Left colon (tissue), 2 donors: ENCODE data around the gene GTF2IRD1. TPM values are rescaled to one million over a fixed set of nuclear protein-coding genes. Genes with fewer than 3 reads are reported as not detected.
A peak's percentile ranks its signal among the peaks of the same experiment; 100 is the strongest.
"Not testable (repeated sequence)": the region's sequence is repeated elsewhere in the genome, so short reads cannot be mapped to it uniquely, and the experiment has no call there.

Experiments
- ATAC-seq: fragments of 200-7000 bp; cut with Tn5 transposase; one replicate; pipeline ENCODE4 v1.9.1; 2020; ENCODE audit warnings: mild to moderate bottlenecking, moderate library complexity
- DNase-seq, 2 donors: peaks; one replicate each; pipeline ENCODE4 v3.0.0-alpha.2; 2020
- intact Hi-C, 2 donors: fragments of 100-400 bp; cut with DNase I in 1 of 2; cut with micrococcal nuclease in 1 of 2; formaldehyde crosslinking; loops; one replicate each; pipeline versions ENCODE4 v1.11.2 to v1.14.0; 2022; cut with DNase I, micrococcal nuclease
- total RNA-seq, 2 donors: library from RNA; stranded (reverse); fragmentation: NEBNext Ultra II Directional; extraction: Animal tissue kit (Norgen Biotek cat#: 25700); gene quantifications; one replicate each; pipeline ENCODE4 v1.2.1, GENCODE V29; 2021
- donor health status: DM: no; HTN: no; CAD: no.
- donor health status: DM: yes; HTN: yes; CAD: no.

GTF2IRD1 gene
- total RNA-seq, 2 donors from 2014 or later: 14.6 to 14.8 TPM

DNA sequence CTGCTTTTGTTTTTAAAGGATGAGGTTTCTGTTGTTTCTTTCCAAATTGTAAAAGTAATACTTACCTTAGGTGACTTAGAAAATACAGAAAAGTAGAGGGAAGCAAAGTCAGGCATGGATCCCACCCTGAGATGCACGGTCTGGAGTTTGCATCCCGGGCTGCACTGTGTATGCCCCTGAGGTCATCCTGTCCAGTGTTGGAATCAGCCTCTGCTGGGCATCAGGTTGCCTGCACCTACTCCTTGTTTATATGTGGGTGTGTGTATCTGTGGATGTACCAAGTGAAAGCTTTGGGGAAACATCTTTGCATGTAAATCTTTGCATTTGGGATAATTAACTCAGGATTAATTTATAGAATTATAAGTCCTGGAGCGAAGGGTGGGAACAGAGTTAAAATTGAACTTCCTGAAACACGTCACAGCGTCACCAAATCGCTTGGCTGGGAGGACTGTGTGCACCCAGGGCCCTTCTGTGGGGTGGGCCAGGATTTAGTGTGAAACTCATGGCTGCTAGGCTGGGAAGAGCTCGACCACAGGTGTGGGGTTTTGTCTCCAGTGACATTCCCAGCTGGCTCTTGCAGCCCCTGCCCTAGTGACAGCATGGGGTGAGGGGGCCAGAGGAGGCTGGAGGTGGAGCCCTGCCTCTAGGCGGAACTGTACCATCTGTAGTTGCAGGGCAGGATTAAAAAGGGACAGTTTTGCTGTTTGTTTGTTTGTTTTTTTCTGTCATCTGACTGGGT, 27.9 kb downstream of the GTF2IRD1 start:
- intact Hi-C loops: no loop called here
- ATAC-seq: no peak
- no peak for DNase-seq

DNA sequence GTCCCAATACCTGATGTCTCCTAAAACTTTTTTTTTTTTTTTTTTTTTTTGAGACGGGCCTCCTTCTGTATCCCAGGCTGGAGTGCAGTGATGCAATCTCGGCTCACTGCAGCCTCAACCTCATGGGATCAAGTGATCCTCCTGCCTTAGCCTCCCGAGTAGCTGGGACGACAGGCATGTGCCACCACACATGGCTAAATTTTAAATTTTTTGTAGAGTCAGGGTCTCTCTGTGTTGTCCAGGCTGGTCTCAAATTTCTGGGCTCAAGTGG, 28.4 kb downstream of the GTF2IRD1 start:
- no peak for ATAC-seq
- intact Hi-C loops: no loop called here
- no peak for DNase-seq

DNA sequence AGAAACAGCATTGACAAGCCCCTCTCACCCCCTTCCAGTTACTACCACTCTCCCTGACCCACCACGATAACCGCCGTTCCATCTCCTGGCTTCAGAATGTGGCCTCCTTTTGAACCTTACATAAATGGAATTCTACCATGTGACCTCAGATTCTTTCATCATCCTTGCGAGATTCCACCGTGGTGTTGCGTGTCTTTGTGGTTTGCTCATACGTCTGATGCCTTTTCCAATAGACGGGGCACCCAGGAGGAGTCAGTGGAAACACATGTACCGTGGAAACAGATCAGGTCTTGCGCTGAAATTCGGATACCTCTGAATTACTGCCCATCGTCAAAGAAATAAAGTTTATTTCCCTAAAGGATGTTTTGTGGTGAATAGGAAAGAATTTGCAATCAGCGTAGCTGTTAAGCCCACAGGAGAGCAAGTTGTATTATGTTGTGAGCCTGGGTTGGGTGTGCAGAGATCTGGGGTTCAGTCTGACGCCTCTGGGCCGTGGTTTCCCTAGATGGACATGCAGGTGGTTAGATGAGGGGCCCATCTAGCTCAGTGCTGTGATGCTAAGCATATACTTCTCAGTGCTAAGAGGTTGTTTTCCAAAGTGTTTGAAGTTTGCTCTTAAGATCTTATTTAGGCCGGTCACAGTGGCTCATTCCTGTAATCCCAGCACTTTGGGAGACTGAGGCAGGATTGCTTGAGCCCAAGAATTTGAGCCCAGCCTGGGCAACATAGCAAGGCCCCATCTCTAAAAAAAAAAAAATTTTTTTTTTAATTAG, 29.1 kb downstream of the GTF2IRD1 start:
- intact Hi-C loops: no loop called here
- DNase-seq (no peak), ATAC-seq (no peak)

DNA sequence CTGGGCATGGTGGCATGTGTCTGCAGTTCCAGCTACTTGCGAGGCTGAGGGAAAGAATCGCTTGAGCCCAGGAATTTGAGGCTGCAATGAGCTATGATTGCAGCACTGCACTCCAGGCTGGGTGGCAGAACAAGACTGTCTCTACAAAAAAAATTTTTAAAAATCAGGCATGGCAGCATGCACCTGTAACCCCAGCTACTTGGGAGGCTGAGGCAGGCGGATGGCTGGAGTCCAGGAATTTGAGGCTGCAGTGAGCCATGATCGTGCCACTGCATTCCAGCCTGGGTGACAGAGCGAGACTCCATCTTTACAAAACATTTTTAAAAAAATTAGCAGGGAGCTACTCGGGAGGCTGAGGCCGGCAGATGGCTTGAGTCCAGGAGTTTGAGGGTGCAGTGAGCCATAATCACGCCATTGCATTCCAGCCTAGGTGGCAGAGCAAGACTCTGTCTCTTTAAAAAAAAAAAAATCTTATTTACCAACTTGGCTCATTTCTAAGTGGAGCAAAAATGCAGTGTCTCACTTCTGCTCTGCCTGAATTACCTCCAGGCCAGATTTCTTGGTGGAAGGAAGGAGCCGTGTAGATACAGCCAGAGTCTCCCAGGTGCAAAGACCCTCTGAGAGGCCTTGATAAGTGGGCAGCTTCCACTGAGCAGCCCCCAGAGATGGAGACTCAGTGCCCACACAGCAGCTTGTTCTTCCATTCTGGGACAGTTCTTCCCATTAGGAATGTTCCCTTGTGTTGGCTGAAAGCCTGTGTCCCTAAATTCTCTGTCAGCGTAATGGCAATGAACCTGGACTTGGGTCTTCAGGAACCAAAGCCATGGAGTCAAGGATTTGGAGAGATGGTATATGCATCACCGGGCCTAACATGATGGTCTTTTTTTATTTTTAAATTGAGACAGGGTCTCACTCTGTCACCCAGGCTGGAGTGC, 30.0 kb downstream of the GTF2IRD1 start:
- DNase-seq (no peak), ATAC-seq (peak; percentile 10)
- intact Hi-C loops: no loop called here

DNA sequence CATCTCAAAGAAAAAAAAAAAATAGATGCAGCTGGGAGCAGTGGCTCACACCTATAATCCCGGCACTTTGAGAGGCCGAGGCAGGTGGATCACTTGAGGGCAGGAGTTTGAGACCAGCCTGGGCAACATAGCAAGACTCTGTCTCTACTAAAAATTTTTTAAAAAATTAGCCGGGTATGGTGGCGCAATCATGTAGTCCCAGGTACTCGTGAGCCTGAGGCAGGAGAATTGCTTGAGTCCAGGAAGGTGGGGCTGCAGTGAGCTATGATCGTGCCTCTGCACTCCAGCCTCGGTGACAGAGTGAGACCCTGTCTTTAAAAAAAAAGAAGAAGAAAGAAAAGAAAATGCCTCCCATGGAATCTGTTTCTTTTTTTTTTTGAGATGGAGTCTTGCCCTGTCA, 31.9 kb downstream of the GTF2IRD1 start:
- ATAC-seq (no peak), DNase-seq (no peak)
- intact Hi-C loops: no loop called here

DNA sequence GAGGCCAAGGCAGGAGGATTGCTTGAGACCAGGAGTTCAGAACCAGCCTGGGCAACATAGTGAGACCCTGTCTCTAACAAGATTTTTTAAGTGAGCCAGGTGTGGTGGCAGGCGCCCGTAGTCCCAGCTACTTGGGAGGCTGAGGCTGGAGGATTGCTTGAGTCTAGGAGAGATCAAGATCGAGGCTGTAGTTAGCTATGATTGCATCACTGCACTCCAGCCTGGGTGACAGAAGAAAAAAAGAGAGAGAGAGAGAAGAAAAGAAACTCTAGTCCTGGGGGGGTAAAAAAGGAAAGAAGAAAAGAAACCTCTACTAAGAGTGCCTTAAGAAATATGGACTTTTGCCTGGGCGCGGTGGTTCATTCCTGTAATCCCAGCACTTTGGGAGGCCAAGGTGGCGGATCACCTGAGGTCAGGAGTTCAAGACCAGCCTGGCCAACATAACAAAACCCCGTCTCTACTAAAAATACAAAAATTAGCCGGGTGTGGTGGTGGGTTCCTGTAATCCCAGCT, 34.9 kb downstream of the GTF2IRD1 start:
- intact Hi-C loops, ATAC-seq, DNase-seq: not testable (repeated sequence)

DNA sequence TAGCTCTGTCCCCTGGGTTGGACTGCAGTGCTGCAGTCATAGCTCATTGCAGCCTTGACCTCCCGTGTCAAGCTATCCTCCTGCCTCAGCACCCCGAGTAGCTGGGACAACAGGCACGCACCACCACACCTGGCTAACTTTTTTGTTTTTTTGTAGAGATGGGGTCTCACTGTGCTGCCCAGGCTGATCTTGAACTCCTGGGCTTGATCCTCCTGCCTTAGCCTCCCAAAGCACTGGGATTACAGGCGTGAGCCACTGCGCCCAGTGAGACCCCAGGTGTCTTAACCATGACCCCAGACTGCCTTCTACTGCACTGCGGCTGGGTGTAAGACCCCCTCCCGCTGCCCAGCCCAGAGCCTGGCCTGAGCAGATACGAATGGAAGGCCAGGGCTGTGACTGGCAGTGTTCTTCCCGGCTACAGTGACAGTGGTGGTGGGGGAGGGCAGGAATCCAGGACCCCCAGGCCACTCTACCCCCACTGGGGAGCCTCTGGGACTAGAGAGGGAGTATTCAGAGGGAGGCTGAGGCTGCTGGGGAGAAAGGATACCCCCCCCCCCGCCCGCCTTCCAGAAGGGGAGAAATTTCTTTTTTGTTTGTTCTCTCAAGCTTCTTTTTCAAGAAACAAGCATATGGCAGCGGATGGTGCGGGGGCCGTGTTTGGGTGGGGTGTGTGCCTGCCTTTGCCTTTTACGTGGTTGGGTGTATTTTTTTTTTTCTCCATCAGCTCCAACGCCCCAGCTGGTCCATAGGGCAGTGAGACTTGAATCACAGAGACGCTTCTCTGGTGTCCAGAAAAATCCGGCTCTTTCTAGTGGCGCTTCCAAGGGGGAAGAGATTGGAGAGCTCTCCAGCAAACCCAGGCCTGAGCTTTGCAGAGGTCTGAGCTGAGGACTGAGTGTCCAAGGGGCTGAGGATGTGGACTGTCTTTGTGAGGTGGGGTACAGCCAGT, 36.6 kb downstream of the GTF2IRD1 start:
- intact Hi-C loops: no loop called here
- ATAC-seq (no peak), DNase-seq (no peak)

DNA sequence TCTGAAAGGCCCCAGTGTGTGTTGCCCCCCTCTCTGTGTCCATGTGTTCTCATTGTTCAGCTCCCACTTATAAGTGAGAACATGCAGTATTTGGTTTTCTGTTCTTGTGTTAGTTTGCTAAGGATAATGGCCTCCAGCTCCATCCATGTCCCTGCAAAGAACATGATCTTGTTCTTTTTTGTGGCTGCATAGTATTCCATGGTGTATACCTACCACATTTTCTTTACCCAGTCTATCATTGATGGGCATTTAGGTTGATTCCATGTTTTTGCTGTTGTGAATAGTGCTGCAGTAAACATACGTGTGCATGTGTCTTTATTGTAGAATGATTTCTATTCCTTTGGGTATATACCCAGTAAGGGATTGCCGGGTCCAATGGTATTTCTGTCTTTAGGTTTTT, 37.8 kb downstream of the GTF2IRD1 start:
- intact Hi-C loops, DNase-seq, ATAC-seq: not testable (repeated sequence)

DNA sequence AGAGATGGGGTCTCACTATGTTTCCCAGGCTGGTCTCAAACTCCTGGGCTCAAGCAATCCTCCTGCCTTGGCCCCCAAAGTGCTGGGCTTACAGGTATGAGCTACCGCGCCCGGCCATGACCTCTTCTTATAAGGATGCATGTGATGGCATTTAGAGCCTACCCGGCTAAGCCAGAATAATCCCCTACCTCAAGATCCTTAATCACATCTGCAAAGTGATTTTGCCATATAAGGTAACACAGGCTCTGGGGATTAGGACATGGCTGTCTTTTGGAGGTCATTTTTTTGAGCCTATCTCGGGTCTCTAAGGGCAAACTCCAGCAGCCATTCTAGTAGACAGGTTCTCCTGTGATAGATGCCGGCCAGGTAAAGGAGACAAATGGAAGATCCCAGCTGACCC, 39.6 kb downstream of the GTF2IRD1 start:
- intact Hi-C loops: no loop called here
- ATAC-seq (no peak), DNase-seq (no peak)

DNA sequence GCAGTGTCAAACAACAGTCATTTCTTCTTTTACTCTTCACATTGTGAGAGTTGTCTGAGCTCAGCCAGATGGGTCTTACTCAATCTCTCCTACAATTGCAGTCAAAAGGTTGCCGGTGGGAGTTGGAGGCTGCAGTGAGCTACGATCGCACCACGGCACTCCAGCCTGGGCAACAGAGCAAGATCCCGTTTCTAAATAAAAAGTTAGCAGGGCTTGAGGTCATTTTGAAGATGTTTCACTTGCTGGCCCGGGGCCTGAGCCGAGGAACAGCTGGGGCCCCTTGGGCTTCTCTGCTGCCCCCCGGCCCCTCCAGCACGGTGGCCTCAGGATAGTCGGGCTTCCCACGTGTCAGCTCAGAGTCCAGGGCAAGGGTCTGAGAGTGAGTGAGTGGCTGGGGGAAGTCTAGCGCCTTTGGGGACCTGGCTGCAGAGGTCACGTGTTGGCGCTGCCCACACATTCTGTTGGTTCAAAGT, 40.4 kb downstream of the GTF2IRD1 start:
- intact Hi-C loops: no loop called here
- ATAC-seq: no peak
- DNase-seq: no peak

DNA sequence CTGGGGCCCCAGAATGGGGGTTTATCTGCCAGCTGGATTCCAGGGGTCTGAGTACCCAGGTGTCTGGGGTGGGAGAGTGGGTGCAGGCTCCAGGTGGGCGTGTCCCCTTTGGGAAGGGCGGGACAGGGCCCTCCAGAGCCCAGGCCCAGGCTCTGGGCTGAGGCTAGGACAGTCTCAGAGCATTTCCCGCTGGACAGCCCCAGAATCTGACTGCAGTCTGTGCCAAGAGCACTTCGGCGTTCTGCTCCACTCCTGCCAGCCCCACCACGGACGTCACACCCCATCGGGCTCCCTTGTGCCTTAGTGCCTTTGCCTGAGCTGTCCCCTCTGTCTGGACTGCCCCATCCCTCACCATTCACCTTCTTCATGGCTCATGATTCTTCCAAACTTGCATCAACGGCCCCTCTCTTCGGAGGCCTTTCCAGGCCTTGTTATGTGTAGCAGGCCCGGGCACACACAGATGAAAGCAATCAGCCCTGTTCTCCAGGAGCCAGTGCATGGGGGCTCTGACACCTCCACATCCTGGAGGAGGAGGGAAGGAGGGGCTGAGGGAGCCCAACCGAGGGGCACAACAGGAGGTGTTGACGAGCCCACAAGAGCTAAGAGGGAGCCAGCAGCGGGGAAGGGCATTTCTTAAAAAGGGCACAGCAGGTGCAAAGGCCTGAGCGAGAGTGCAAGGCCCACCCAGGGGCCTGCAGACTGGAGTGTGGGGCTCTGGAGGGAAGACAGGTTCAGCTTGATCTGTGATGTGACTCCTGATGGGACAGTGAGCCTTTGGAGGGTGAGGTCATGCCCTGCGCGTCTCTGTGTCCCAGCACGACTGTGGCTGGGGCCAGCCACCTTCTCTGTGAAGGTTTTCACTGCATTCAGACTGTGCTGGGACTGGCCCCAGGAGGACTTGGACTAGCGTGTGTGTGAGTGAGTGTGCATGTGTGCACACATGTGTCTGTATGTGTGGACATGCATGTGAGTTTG, 41.7 kb downstream of the GTF2IRD1 start:
- ATAC-seq (no peak), DNase-seq (no peak)
- intact Hi-C loops: no loop called here

DNA sequence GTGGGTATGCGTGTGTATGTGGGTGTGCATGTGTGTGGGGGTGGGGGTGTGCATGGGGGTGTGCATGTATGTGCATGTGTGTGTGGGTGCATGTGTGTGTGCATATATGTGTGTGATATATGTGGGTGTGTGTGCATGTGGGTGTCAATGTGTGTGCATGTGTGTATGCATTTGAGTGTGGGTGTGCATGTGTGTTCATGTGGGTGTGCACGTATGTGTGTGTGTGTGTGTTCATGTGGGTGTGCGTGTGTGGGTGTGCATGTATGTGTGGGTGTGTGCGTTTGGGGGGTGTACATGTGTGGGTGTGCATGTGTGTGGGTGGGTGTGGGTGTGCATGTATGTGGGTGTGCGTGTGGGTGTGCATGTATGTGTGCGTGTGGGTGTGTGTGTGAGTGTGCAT, 42.6 kb downstream of the GTF2IRD1 start:
- intact Hi-C loops: no loop called here
- no peak for ATAC-seq
- DNase-seq: no peak

DNA sequence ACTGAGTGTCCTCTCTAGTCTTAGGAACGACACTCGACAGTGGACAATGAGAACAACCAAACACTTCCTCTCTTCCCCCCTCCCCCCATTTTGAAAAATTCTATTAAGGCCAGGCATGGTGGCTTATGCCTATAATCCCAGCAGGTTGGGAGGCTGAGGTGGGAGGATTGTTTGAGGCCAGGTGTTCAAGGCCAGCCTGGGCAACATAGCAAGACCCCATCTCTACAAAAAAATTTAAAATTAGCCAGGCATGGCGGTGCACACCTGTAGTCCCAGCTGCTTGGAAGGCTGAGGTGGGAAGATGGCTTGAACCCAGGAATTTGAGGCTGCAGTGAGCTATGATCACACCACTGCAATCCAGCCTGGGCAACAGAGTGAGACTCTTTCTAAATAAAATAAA, 43.1 kb downstream of the GTF2IRD1 start:
- DNase-seq, intact Hi-C loops, ATAC-seq: not testable (repeated sequence)

DNA sequence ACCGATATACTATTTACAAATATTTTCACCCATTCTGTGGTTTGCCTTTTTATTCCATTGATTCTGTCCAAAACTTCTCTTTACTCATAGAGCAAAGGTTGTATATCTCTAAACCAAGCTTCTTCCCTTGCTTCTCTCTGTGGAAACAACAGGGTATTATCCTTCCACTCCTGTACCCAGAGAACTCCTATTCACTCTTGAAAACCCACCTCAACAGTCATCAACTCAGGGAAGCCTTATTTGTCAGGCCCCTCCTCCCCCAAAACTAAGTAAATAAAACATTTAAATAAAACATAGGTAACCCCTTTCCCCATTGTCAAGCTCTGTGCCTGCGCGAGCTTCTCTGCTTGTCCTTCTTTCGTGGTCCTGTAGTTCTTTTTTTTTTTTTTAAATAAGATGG, 44.6 kb downstream of the GTF2IRD1 start:
- intact Hi-C loops: no loop called here
- no peak for DNase-seq
- ATAC-seq: no peak

DNA sequence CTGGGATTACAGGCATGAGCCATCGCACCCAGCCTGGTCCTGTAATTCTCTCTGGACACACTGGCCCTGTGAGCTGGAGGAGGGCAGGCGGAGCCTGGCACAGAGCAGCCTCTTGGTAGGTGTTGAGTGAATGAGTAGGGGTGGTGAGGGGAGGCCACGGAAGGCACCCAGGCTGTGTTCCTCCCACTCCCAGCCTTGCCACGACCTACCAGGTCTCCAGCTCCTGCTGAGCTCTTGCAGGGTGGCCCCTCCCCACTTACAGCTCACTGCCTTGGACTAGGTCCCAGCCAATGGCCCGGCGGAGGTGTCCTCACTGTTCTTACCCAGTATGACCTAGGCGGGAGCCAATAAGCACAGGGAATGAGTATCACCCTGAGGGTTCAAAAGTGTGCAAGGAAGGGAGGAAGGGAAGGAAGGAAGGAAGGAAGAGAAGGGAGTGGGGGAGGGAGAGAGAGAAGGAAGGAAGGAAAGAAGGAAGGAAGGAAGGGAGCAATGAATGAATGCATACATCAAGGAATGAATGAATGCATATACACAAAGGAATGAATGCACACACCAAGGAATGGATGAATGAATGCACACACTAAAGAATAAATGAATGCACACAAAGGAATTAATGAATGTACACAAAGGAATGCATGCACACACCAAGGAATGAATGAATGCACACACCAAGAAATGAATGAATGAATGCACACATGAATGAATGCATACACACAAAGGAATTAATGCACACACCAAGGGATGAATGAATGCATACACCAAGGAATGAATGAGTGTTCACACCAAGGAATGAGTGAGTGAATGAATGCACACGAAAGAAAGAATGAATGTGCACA, 45.5 kb downstream of the GTF2IRD1 start:
- ATAC-seq (no peak), DNase-seq (no peak)
- intact Hi-C loops: no loop called here

DNA sequence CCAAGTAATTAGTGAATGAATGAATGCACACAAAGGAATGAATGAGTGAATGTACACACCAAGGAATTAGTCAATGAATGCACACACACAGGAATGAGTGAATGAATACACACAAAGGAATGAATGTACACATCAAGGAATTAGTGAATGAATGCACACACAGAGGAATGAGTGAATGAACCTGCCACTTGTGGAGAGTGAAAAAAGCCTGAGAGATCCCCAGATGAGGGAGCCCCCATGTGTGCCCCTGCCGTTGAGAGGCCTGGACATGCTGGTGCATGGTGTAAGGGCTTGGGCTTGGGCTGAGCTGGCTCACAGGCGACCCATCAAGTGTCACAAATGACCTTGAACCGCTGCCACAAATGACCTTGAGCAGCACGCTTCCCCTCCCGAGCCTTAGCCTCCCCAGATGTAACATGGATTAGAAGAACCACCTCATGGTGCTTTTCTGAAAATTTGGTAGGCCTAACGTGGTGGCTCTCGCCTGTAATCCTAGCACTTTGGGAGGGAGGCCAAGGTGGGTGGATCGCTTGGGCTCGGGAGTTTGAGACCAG, 46.2 kb downstream of the GTF2IRD1 start:
- ATAC-seq: no peak
- DNase-seq: no peak
- intact Hi-C loops: no loop called here
